NB4 (cell line): ENCODE measurements around the gene UHRF1.

Source experiments
- MYC ChIP-seq: IDR thresholded peaks from 2 replicates; pipeline ENCODE4 v1.6.1; 2011; ENCODE audit warnings: low read depth, low read length
- POLR2A ChIP-seq: IDR thresholded peaks from 2 replicates; pipeline ENCODE4 v1.6.1; 2011; ENCODE audit warnings: mild to moderate bottlenecking; ENCODE audit not compliant: insufficient read length; ENCODE audit errors: extremely low read depth
- TF ChIP-seq, protein P1 (sequence below): IDR thresholded peaks from one replicate; pipeline ENCODE4 v1.5.1; 2012; ENCODE audit warnings: low read depth, low read length

GRCh38 chr19:4979211-4979807, 70.0 kb downstream of the UHRF1 start:
- TF ChIP-seq, protein P1, sequence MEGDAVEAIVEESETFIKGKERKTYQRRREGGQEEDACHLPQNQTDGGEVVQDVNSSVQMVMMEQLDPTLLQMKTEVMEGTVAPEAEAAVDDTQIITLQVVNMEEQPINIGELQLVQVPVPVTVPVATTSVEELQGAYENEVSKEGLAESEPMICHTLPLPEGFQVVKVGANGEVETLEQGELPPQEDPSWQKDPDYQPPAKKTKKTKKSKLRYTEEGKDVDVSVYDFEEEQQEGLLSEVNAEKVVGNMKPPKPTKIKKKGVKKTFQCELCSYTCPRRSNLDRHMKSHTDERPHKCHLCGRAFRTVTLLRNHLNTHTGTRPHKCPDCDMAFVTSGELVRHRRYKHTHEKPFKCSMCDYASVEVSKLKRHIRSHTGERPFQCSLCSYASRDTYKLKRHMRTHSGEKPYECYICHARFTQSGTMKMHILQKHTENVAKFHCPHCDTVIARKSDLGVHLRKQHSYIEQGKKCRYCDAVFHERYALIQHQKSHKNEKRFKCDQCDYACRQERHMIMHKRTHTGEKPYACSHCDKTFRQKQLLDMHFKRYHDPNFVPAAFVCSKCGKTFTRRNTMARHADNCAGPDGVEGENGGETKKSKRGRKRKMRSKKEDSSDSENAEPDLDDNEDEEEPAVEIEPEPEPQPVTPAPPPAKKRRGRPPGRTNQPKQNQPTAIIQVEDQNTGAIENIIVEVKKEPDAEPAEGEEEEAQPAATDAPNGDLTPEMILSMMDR: no peak
- TF ChIP-seq POLR2A (no peak), MYC (no peak)
